B cell (primary cell): ENCODE results near the gene CKMT1B. TPM values are rescaled to one million over a fixed set of nuclear protein-coding genes. Genes with fewer than 3 reads are reported as not detected.

ENCODE experiments used
- ATAC-seq: fragments of 200-7000 bp; cut with Tn5 transposase; one replicate; pipeline ENCODE4 v1.10.0; 2021; ENCODE audit warnings: low read depth, mild to moderate bottlenecking, moderate number of reproducible peaks, moderate library complexity
- CTCF ChIA-PET: fragments of 350-600 bp; sonication (Branson Sonifier 250); formaldehyde crosslinking; loops from one replicate; lab custom pipeline; 2021; ENCODE audit warnings: antibody characterized with exemption, inconsistent platforms; lab: Charles Lee
- POLR2A ChIA-PET: fragments of 350-600 bp; sonication (Branson Sonifier 250); formaldehyde crosslinking; loops from one replicate; lab custom pipeline; 2021; ENCODE audit warnings: antibody characterized with exemption; lab: Charles Lee
- DNase-seq: peaks from one replicate; pipeline ENCODE4 v3.0.0; 2013
- H2AFZ ChIP-seq: 2 replicates; pipeline ENCODE4 v1.6.1; 2012; ENCODE audit warnings: mild to moderate bottlenecking, low read depth, low read length; ENCODE audit not compliant: insufficient read depth, poor library complexity, severe bottlenecking
- H3K27ac ChIP-seq, 2 donors: 1 replicate in 1 of 2; 2 replicates in 1 of 2; pipeline ENCODE4 v1.5.1; 2012 to 2013; ENCODE audit warnings: low read length in 2 of 2, mild to moderate bottlenecking in 2 of 2, moderate library complexity in 1 of 2
- H3K27me3 ChIP-seq, 4 experiments: fragments of 200-600 bp in 1 of 4; sonication (generic) in 1 of 4; replicated peaks in 1 of 4; 1 replicate in 2 of 4; 2 replicates in 2 of 4; pipeline versions ENCODE4 v1.6.1 to v1.7.0; 2013 to 2016; ENCODE audit warnings: low read length in 3 of 4, mild to moderate bottlenecking in 2 of 4, mixed read lengths in 1 of 4, moderate library complexity in 1 of 4; ENCODE audit not compliant: insufficient read depth in 4 of 4, control insufficient read depth in 3 of 4; ENCODE audit errors: control extremely low read depth in 1 of 4
- H3K36me3 ChIP-seq, 2 experiments: replicated peaks in 1 of 2; 1 replicate in 1 of 2; 2 replicates in 1 of 2; pipeline versions ENCODE4 v1.6.1 to v1.7.1; 2013; ENCODE audit warnings: low read length in 1 of 2; ENCODE audit not compliant: insufficient read depth in 2 of 2, control insufficient read depth in 1 of 2; ENCODE audit errors: control extremely low read depth in 1 of 2, extremely low read depth in 1 of 2
- H3K4me1 ChIP-seq, 2 donors: fragments of 200-600 bp in 1 of 2; sonication (generic) in 1 of 2; 1 replicate in 1 of 2; 2 replicates in 1 of 2; pipeline versions ENCODE4 v1.5.1 to v1.6.1; 2013 to 2017; ENCODE audit warnings: low read length in 2 of 2; ENCODE audit not compliant: control insufficient read depth in 2 of 2, insufficient read depth in 2 of 2
- H3K4me2 ChIP-seq: replicated peaks from 2 replicates; pipeline ENCODE3; 2012; ENCODE audit warnings: mild to moderate bottlenecking, low read depth, low read length; ENCODE audit not compliant: poor library complexity, severe bottlenecking
- H3K4me3 ChIP-seq, 5 experiments: fragments of 200-600 bp in 1 of 5; sonication (generic) in 1 of 5; 1 replicate in 3 of 5; 2 replicates in 2 of 5; pipeline versions ENCODE4 v1.5.1 to v1.7.0; 2011 to 2016; ENCODE audit warnings: low read length in 4 of 5, mild to moderate bottlenecking in 4 of 5, low read depth in 2 of 5, control low read depth in 1 of 5, moderate library complexity in 1 of 5; ENCODE audit not compliant: insufficient read depth in 1 of 5; ENCODE audit errors: control extremely low read depth in 1 of 5, extremely low read depth in 1 of 5
- H3K79me2 ChIP-seq: fragments of 200-600 bp; sonication (generic); one replicate; pipeline ENCODE4 v1.6.0; 2016; ENCODE audit warnings: low read length; ENCODE audit not compliant: control insufficient read depth, insufficient read depth
- H3K9ac ChIP-seq: fragments of 200-600 bp; sonication (generic); 2 replicates; pipeline ENCODE4 v1.6.1; 2017; ENCODE audit warnings: mild to moderate bottlenecking, low read length, moderate library complexity
- H3K9me3 ChIP-seq, 3 donors: one replicate each; pipeline versions ENCODE4 v1.6.1 to v1.7.1; 2013; ENCODE audit warnings: low read length in 2 of 3; ENCODE audit not compliant: control insufficient read depth in 2 of 3, insufficient read depth in 1 of 3; ENCODE audit errors: control extremely low read depth in 1 of 3
- H4K20me1 ChIP-seq: 2 replicates; pipeline ENCODE4 v1.6.0; 2012; ENCODE audit warnings: mild to moderate bottlenecking, low read length; ENCODE audit not compliant: insufficient read depth, control insufficient read depth, poor library complexity, severe bottlenecking
- H3K27ac Mint-ChIP-seq: one replicate; pipeline ENCODE4 v1.8.0; 2021; ENCODE audit warnings: mixed read lengths
- H3K27me3 Mint-ChIP-seq: one replicate; pipeline ENCODE4 v1.8.0; 2021; ENCODE audit warnings: mixed read lengths
- H3K4me1 Mint-ChIP-seq: one replicate; pipeline ENCODE4 v1.8.0; 2021; ENCODE audit warnings: mixed read lengths
- H3K4me3 Mint-ChIP-seq: one replicate; pipeline ENCODE4 v1.8.0; 2021; ENCODE audit warnings: mixed read lengths
- H3K9me3 Mint-ChIP-seq: one replicate; pipeline ENCODE4 v1.8.0; 2022; ENCODE audit warnings: mixed read lengths; ENCODE audit not compliant: insufficient read depth
- CTCF ChIP-seq: fragments of 200-600 bp; IDR thresholded peaks from one replicate; pipeline ENCODE4 v1.8.0; 2022; ENCODE audit warnings: antibody characterized with exemption, mild to moderate bottlenecking
- EZH2 ChIP-seq: IDR thresholded peaks from 2 replicates; pipeline ENCODE4 v1.6.1; 2012; ENCODE audit warnings: borderline replicate concordance, low read depth, mild to moderate bottlenecking, moderate library complexity, low read length; ENCODE audit not compliant: insufficient read depth, poor library complexity, severe bottlenecking
- WGBS: methylation state at CpG from one replicate; pipeline ENCODE4 v1.1.5; 2013; ENCODE audit warnings: missing lambda C conversion rate; ENCODE audit not compliant: insufficient coverage; 5-methylcytosine and 5-hydroxymethylcytosine counted together
- intact Hi-C: fragments of 100-400 bp; cut with micrococcal nuclease; formaldehyde crosslinking; loops from one replicate; pipeline ENCODE4 v1.10.0; 2022
- polyA plus RNA-seq: library from polyadenylated mRNA; depleted of rRNA; stranded (reverse); fragments of >200 nt; gene quantifications from 2 replicates; pipeline ENCODE4 v1.2.3, GENCODE V29; 2012
- total RNA-seq, 2 donors: library from RNA; stranded (reverse); fragments of 120-200 nt in 1 of 2; gene quantifications; 1 replicate in 1 of 2; 2 replicates in 1 of 2; pipeline versions ENCODE4 v1.2.3 to v1.2.4, GENCODE V29; 2013 to 2022

CKMT1B gene
- total and polyA plus RNA-seq, 2 donors (not counting 1 experiment from before 2014, with no cell fraction given) = not detected

- no peak overlapping the region for H2AFZ ChIP-seq
- DNase-seq = no peak
- intact Hi-C loops = no loop called here
- no peak overlapping the region for H3K4me3 Mint-ChIP-seq
- CTCF ChIA-PET = no interaction called here
- TF ChIP-seq EZH2 (no peak), CTCF (no peak)
- peaks cover 0 to 3% (median 2%) of the 10 kb centered on the region in 3 donors for H3K9me3 ChIP-seq
- no peak overlapping the region for H3K9ac ChIP-seq
- no peak overlapping the region for H3K4me3 ChIP-seq
- no CpG with 5 or more reads among the region's 10 CpGs for WGBS
- no peaks in the 10 kb centered on the region for H3K27me3 Mint-ChIP-seq
- H3K4me2 ChIP-seq = no peak overlapping the region
- H3K79me2 ChIP-seq = no peaks in the 10 kb centered on the region
- no peak for ATAC-seq
- H3K4me1 Mint-ChIP-seq = no peaks in the 10 kb centered on the region
- no peaks in the 10 kb centered on the region for H4K20me1 ChIP-seq
- H3K36me3 ChIP-seq = peaks cover 3 to 4% of the 10 kb centered on the region in 2 experiments
- H3K27ac ChIP-seq = no peak overlapping the region
- no peaks in the 10 kb centered on the region for H3K27me3 ChIP-seq
- POLR2A ChIA-PET = no interaction called here
- no peaks in the 10 kb centered on the region for H3K4me1 ChIP-seq
- H3K27ac Mint-ChIP-seq = no peak overlapping the region
- H3K9me3 Mint-ChIP-seq = no peaks in the 10 kb centered on the region
Measured at GRCh38 chr15:43550527-43551363, 43.1 kb upstream of the CKMT1B start.

- intact Hi-C loops = no loop called here
- WGBS = 100% methylated on average over 1 of the region's 4 CpGs
- no peaks in the 10 kb centered on the region for H3K9me3 Mint-ChIP-seq
- DNase-seq (no peak), ATAC-seq (no peak)
- POLR2A ChIA-PET = interaction anchor here (0.7 kb wide), 1 partner anchor 146 kb away, joined by 8 read pairs; no protein-coding TSS in a partner anchor
- H3K4me3 Mint-ChIP-seq = no peak overlapping the region
- Histone ChIP-seq H3K79me2 (no peaks in the 10 kb centered on the region), H2AFZ (no peak overlapping the region), H3K9ac (no peak overlapping the region), H3K4me2 (no peak overlapping the region), H3K4me1 (no peaks in the 10 kb centered on the region), H3K27ac (no peak overlapping the region), H3K4me3 (no peak overlapping the region), H3K9me3 (peaks cover 0 to 3% (median 2%) of the 10 kb centered on the region in 3 donors), H4K20me1 (no peaks in the 10 kb centered on the region), H3K36me3 (peaks cover 3 to 4% of the 10 kb centered on the region in 2 experiments), H3K27me3 (no peaks in the 10 kb centered on the region)
- TF ChIP-seq CTCF (no peak), EZH2 (no peak)
- H3K4me1 Mint-ChIP-seq = no peaks in the 10 kb centered on the region
- H3K27me3 Mint-ChIP-seq = no peaks in the 10 kb centered on the region
- no peak overlapping the region for H3K27ac Mint-ChIP-seq
- CTCF ChIA-PET = no interaction called here
Measured at GRCh38 chr15:43552256-43552655, 41.6 kb upstream of the CKMT1B start.
